ENCODE data around the gene ERCC3.
"Not testable (repeated sequence)": the region's sequence is repeated elsewhere in the genome, so short reads cannot be mapped to it uniquely, and the experiment has no call there.

Gene ERCC3

DNA sequence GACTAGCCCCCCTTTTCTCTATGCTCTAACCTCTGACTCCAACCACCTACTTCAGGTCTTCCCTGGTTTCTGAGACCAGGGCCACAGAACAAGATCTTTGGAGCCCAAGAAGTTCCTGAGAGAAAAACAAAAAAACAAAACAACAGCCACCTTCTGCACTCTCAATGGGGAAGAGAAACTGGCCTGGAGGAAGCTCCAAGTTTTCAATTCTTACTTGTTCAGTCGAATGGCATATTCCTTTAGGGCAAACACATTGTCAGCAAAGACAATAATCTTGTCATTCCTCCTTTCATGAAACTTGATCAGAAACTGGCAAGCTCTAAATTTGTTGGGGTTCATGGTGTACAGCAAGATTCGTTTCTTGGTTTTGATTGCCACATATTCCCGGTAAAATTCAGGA lies 15.0 kb downstream of the ERCC3 start:
- DNase-seq: no peak

DNA sequence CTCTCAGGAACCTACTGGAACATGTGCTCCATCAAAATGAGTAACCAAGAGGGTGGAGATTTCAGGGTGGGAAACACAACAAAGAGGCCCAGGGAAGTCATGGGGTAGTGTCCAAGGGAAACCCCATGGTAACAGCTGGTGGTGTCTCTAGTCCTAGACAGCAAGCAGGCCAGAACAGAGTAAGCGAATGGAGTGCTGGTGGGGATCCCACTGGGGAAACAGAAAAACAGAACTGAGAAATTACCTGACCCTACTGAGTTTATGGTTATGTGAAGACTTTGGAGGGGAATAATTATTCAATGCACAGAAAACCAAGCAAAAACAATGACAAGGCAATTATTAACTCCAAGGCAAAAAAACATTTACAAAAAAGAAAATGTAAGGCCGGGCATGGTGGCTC lies 16.9 kb downstream of the ERCC3 start:
- no peak for DNase-seq

DNA sequence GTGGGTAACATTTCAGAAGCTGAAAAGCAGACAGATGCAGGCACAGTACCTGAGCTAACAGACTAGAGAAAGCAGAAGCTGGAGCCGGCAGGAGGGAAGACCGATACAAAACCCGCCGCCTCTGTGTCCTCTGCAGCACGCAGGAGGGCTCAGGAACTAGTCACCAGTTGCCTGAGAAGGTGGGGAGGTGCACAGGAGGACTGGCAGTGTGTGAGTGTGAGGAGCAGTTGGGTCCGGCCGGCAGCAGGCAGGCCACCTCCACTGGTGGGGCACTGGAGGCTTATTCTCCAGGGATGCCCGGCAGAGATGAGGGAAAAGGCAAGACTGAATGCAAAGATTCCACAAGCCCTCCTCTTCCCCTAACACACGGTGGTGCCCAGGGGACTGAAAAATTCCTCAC lies 18.2 kb downstream of the ERCC3 start:
- no peak for DNase-seq

DNA sequence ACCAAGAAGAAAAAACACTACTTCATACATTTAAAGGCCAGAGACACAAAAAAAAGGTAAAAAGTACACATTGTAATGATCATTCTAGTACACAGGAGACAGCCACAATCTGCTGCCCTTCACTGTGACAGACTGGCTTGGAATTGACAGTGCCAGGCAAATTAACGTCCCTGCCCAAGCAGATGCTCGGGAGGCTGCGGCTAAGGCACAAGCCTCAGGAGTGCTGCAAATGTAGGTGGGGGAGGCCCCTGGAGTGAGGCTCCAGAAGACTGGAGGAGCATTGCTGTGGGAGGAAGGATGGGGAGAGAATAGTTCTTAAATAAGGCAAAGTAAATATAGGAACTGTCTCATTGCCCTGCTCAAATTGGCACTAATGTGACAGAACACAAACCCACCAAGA lies 18.6 kb downstream of the ERCC3 start:
- DNase-seq: no peak

DNA sequence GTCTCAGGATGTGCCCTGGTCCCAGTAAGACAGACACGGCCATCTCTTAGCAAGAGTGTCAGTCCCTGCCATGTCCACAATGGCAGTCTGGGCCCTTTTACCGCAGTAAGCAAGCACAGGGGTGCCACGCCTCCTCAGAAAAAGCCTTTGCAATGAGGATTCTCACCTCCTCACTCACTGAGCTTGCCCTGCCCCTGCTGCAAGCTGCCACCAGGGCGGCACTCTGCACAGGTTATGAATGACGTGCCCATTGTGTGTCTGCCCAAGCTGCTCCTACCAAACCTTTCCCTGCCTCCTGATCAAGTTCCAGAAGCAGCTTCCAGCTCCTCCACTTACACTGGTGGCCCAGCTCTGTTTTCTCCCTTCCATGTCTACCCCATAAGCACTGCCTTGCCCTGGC lies 23.3 kb downstream of the ERCC3 start:
- DNase-seq: no peak

DNA sequence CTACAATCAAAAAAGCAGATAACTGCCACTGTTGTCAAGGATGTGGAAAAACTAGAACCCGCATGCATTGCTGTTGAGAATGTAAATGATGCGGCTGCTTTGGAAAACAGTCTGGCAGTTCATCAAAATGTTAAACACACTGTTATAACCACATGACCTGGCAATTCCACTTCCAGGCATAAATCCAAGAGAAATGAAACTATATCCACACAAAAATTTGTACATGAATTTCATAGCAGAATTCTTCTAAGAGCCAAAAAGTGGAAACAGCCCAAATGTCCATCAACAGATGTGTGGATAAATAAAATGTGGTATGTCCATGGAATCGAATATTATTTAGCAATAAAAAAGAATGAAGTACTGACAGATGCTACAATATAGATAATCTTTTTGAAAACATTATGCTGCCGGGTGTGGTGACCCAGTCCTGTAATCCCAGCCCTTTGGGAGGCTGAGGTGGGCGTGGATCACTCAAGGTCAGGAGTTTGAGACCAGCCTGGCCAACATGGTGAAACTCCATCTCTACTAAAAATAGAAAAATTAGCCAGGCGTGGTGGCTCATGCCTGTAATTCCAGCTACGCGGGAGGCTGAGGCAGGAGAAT lies 32.0 kb downstream of the ERCC3 start:
- no peak for DNase-seq

DNA sequence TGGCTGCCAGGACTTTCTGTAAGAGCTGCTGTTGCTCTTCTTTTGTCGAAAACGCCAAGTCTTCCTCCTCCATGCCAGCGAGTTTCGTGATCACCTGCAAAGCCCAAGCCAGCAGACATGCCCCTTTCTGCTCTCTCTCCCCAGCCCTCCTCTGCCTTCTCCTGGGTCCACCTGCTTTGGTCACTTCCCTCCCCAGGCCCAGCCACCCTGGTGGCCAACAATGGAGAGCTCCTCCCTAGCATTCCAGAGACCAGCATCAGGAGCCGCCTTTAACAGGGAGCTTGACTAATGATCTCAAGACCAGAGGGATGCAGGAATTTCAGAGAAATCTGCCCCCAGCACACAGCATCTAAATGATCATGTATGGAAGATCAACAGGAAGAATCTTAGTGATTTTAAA lies 34.6 kb downstream of the ERCC3 start:
- DNase-seq: no peak

DNA sequence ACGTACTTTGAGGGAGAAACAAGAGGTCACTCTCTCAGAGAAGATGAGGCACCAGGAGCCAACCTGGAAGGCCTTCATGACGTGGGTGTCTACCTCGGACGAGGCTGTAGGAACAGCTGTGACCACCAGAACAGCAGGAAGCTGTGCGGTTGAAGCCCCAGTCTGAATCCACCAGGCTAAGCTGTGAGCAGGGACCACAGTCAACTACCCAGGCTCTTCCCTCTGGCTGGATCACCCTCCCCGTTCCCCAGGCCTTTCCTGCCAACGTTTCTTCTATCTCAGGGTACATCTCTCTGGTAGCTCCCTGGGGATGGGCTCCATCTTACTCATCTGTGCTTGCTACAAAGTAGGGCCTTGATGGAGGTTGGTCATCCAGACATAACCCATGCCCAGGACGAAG lies 37.1 kb downstream of the ERCC3 start:
- no peak for DNase-seq

DNA sequence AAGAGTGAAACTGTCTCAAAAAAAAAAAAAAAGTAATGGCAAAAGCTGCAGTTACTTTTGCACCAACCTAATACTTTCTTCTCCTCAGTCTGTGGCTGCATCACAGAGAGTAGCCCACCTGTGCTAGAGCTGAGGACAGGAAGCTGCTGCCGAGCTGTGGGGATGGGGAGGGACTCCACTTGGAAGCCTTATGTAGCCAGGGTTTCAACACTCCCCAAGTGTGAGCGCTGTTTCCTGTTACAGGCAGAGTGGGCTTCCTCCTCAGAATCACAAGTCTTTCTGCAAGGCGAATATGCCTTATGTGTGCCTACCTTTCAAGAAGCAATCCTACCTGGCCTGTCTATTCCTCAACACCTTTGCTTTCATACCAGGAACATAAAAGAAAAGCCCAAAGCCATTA lies 37.6 kb downstream of the ERCC3 start:
- no peak for DNase-seq

DNA sequence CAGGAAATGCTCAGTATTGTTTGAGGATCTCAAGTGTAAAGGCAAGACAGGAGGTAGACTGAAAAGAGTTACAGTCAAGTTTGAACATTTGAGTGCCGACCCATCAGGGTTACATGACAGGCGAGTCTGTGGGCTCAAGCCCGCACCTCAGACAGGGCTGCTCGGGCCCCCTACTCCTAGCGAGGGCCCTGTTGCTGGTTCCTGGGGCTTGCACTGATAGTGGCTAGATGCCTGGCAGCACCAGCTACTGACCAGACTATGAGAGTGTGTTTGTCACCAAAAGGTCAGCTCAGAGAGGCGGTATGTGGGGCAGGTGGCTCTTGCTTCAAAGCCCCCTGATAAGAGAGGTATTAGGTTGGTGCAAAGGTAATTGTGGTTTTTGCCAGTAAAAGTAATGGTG lies 38.2 kb downstream of the ERCC3 start:
- no peak for DNase-seq

DNA sequence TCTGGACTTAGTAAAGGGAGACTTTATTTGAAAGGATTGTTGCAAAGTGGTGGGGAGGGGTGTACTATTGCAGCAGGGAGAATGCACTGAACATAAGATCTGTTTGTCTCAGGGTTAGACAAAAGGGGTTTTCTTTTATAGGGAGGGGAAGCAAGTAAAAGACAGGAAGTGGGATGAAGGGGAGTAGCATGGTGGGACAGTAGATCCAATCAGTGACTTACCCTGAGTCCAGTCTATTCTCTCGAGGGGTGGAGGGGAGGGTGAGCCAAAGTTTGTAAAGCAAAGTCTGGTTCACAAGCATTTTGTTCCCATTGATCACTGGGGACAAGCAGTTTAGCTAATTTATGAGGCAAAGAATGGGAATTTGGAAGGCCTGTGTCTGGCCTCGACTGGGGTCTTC lies 38.8 kb downstream of the ERCC3 start:
- no peak for DNase-seq

DNA sequence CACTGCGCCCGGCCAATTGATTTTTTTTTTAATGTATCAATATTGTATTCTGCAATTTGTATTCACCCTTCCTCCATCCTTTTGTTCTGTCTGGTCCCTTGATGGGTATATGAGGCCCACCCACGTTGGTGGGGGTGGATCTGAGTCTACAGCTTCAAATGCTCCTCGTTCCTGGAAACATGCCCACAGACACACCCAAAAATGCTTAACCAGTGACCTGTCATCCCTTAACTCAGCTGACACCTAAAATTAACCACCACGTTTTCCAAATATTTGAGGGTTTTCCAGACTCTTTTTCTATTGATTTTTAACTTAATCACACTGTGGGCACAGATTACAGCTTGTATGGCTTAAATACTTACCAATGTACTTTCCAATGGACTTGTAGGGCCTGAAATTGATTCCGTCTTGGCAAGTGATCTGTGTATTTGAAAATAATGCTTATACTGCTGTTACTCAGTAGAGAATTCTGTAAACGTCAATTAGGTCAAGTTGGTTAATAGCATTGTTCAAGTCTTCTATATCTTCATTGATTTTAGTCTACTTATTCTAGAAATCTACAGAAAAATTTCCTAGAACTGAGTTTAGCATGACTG lies 39.5 kb downstream of the ERCC3 start:
- DNase-seq: no peak

DNA sequence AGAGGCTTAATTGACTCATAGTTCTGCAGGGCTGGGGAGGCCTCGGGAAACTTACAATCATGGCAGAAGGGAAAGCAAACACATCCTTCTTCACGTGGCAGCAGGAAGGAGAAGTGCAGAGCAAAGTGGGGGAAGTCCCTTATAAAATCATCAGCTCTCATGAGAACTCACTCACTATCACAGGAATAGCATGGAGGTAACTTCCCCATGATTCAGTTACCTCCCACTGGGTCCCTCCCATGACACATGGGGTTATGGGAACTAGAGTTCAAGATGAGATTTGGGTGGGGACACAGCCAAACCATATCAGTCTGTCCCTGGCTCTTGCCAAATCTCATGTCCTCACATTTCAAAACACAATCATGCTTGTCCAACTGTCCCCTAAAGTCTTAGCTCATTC lies 52.8 kb downstream of the ERCC3 start:
- not testable (repeated sequence) for DNase-seq

DNA sequence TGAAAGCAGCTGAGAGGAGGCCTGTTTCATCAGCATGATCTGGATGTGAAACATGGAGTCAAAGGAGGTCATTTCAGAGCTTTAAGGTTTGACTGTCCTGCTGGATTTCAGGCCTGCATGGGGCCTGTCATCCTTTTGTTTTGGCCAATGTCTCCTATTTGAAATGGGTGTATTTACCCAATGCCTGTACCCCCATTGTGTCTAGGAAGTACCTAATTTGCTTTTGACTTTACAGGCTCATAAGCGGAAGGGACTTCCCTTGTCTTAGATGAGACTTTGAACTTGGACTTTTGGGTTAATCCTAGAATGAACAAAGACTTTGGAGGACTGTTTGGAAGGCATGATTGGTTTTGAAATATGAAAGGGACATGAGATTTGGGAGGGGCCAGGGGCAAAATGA lies 54.5 kb downstream of the ERCC3 start:
- DNase-seq: no peak

DNA sequence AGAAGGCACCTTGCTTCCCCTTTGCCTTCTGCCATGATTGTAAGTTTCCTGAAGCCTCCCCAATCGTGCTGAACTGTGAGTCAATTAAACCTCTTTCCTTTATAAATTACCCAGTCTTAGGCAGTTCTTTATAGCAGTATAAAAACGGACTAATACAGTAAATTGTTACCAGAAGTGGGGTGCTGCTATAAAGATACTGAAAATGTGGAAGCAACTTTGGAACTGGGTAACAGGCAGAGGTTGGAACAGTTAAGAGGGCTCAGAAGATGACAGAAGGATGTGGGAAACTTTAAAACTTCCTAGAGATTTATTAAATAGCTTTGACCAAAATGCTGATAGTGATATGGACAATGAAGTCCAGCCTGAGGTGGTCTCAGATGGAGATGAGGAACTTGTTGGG lies 56.2 kb downstream of the ERCC3 start:
- not testable (repeated sequence) for DNase-seq

DNA sequence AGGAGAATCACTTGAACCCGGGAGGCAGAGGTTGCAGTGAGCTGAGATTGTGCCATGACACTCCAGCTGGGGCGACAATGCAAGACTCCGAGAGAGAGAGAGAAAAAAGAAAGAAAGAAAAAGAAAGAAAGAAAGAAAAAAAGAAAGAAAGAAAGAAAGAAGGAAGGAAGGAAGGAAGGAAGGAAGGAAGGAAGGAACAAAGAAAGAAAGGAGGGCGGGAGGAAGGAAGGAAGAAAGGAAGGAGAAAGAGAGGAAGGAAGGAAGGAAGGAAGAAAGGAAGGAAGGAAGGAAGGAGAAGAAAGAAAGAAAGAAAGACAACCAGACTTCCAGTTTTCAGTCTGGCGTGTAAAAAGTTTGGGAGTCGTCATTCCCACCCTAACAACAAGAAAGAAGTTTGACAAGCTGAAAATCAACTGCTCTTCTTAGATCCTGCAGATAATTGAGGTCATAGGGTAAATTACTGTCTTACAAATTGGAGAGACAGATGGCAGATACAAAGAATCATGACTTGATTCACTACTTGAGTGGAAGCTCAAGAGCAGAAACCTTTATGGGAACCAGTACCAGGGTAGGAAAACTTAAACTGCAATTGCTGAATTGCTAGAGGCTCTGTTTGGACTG lies 58.8 kb downstream of the ERCC3 start:
- DNase-seq: no peak

DNA sequence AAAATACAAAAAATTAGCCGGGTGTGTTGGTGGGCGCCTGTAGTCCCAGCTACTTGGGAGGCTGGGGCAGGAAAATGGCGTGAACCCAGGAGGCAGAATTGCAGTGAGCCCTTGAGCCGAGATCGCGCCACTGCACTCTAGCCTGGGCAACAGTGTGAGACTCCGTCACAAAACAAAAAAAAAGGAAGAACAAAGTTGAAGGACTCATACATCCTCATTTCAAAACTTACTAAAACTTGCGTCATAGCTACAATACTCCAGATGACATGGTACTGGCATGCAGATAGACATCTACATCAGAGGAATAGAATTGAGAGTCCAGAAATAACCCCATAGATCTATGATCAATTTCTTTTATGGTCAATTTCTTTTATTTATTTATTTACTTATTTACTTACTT lies 60.2 kb downstream of the ERCC3 start:
- no peak for DNase-seq

DNA sequence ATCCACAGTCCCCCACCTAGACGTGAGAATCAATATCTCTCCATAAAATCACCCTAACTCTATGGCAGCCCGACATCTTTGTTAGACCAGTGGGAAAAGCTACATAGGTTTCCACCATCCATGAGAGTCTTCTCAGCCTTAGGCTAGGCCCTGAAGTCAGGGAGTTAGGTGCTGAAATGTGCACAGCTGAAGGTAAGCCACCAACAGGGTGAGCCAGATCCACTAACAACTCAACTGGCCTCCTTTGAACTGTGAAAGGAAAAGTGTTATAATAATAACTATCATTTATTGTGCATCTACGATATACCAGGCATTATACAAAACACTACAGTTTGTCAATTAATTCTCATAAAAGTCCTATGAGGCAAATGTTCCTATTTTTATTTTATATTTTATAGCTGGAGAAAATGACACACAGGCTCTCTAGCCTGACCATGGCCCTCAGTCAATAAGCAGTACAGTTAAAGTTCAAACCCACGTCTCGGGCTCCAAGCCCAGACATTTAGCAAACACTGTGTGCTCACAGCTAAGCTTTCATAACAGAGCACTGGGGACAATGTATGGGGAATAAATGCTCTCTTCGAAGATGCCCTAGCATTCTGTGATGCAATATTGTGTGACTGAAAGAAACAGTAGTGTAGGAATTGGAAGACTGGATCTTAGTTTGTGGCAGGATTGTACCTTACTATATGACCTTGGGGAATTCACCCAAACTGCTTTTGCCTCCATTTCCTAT lies 62.6 kb downstream of the ERCC3 start:
- no peak for DNase-seq

DNA sequence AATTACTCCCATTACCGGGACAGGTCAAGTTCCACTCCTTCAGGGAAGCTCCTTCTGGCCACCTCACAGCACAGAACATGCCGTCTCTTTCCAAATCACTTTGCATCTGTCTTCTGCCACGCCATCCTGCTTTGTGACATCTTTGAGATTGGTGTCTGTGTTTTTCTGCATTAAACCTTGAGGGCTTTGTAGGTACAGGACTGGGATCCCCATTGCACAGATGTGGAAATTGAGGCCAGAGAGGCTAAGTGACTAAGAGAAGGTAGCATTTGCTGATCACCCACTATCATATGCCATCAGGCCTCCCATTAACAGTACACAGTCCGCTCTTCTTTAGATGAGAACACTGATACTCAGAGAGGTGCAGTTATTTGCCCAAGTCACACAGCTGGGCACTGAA lies 64.4 kb downstream of the ERCC3 start:
- no peak for DNase-seq

DNA sequence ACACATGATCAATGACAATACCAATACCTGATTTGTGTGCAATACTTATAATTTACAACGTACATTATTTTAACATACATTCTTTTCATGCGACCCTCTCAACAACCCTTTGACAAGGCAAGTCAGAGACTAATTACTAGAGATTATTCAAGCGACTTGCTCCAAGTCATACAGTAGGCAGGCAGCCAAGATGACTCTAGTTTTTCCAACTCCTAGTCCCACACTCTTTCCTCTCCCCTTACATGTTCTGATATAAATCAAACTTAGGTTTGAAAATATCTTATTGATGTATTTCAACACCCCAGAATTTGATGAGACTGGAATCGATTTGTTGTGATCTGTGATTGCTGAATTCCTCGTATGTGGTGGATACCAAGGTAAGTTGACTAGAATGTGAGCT lies 65.8 kb downstream of the ERCC3 start:
- no peak for DNase-seq

DNA sequence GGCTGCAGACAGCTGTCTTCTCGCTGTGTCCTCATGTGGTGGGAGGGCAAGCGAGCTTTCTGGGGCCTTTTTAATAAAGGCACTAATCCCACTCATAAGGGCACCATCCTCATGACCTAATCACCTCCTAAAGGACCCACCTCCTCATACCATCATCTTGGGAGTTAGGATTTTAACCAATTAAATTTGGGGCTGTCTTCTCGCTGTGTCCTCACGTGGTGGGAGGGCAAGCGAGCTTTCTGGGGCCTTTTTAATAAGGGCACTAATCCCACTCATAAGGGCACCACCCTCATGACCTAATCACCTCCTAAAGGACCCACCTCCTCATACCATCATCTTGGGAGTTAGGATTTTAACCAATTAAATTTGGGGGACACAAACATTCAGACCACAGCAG lies 66.7 kb downstream of the ERCC3 start:
- not testable (repeated sequence) for DNase-seq

DNA sequence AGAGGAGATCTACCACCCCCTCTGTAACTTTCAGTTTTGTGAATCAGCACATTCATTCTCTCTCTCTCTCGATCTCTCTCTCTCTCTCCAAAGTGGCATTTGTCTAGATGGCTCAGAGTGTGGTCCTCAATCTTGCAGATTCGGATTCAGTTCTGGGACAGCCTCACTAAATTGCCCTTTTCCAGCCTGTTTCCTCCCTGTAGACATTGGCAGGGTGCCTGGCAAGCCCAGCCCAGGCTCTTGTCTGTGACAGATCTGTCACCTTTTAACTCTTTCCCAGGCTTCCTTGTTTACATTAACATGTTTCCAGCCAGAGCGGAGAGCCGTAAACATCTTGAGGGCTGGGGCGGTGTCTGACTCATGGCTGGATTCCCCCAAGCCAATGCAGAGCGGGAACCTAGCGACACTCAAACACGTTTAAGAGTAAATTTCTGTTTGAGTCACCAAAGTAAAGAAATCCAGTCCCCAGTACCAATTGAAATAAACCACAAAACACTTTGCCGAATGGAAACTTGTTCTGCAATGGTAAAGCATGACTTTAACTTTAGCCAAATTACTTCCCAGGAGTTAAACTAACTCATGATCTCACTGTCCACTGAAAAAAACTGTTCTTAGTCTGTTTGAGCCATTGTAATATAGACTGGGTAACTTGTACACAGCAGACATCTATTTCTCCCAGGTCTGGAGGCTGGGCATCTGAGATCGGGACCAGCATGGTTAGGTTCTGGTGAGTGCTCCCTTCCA lies 67.3 kb downstream of the ERCC3 start:
- peak; percentile 57 for DNase-seq

DNA sequence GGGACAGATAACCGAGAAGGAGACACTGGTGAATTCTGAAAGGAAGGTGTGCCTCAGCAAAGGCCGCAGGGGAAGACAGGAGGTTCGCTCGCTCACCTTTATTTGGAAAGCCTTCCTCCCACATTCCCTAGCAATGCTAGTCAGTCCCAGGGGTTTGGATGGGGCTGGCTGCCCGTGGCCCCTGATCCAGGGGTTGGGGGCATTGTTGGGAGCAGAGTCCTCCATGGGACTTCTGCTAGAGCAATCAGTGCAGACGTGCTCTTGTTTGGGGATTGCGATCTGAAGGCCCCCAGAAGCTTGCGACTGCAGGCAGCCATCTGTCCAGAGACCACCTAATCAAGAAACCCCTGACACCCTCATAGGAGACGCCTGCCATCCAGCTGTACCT lies 67.8 kb downstream of the ERCC3 start:
- DNase-seq: no peak

Data from stimulated activated naive CD4-positive, alpha-beta T cell treated with Interleukin-2 at 50 U/mL for 16 hours (primary cell).